ENCODE results near the gene ZNF367.

The ZNF367 gene

GRCh38 chr9:96418083-96418919 is at the start of gene ZNF367:
TSS of gene ZNF367 (minus strand) at chr9:96418370. CDS start at chr9:96418032, 338 bp downstream.
- peak; percentile 99 for DNase-seq (ENCODE audit: low read depth, low spot score)

GRCh38 chr9:96467784-96468183 is 49.6 kb upstream of the ZNF367 start:
- DNase-seq (ENCODE audit: low read depth, low spot score), result no peak

- no peak for DNase-seq (ENCODE audit: low read depth, low spot score)
These were observed 46.3 kb upstream of the ZNF367 start for GRCh38 chr9:96464426-96464825.

GRCh38 chr9:96462541-96462940 is 44.4 kb upstream of the ZNF367 start:
- no peak for DNase-seq (ENCODE audit: low read depth, low spot score)

GRCh38 chr9:96461336-96461735 is 43.2 kb upstream of the ZNF367 start:
- DNase-seq (ENCODE audit: low read depth, low spot score), result no peak

DNA sequence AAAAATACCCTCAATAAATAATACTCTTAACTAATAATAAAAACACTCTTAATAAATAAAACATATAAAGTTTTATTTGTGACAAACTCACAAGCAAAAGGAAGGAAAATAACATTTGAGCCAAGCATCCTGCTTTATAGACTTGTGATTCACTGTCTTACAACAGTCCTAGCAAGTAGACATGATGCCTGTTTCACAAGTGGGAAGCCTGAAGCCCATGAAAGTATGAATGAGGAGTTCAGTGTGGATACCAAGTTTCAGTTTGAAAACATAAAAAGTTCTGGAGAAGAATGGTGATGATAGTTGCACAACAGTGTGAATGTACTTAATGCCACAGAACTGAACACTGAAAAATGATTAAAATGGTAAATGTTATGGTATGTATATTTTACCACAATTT is 42.7 kb upstream of the ZNF367 start:
- no peak for DNase-seq (ENCODE audit: low read depth, low spot score)

GRCh38 chr9:96460470-96460869 is 42.3 kb upstream of the ZNF367 start:
- DNase-seq (ENCODE audit: low read depth, low spot score), result no peak

GRCh38 chr9:96459268-96460007 is 41.3 kb upstream of the ZNF367 start:
- DNase-seq (ENCODE audit: low read depth, low spot score), result no peak

GRCh38 chr9:96458226-96458625 is 40.1 kb upstream of the ZNF367 start:
- no peak for DNase-seq (ENCODE audit: low read depth, low spot score)

DNA sequence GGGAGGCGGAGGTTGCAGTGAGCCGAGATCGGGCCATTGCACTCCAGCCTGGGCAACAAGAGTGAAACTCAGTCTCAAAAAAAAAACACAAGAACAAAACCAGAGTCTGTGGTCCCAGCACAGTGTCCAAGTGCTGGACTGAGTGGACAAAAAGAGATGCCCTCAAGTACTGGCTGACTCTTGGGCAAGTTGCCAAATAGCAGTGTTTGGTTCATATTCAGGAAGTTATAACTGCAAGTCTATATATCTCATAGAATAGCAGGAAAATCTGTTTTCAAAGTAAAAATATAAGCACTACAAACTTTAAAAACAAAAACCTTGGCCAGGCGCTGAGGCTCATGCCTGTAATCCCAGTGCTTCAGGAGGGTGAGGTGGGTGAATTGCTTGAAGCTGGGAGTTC is 39.1 kb upstream of the ZNF367 start:
- DNase-seq (ENCODE audit: low read depth, low spot score), result no peak

DNA sequence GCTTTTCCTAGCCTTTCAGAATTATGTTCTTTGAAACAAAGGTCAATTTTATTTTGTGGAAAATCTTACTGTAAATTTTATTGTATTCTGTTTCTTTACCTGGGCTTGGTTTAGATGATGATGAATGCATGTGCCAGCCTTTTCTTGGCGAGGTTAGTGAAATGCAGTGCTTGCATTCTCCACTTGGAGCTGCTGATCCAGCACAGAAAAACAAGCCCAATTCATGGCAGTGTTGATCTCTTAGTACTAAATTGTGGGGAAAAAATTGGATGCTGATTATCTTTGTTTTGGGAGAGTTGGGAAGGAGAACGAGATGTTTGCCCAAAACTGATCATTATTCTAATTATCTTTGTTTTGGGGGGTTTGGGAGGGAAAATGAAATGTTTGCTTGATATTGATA is 35.5 kb upstream of the ZNF367 start:
- DNase-seq (ENCODE audit: low read depth, low spot score), result no peak

GRCh38 chr9:96450613-96451528 is 32.7 kb upstream of the ZNF367 start:
- DNase-seq (ENCODE audit: low read depth, low spot score), result peak; percentile 52

GRCh38 chr9:96449845-96450612 is 31.9 kb upstream of the ZNF367 start, which contains the start of gene HABP4:
TSS of gene HABP4 (plus strand) at chr9:96450169. CDS start at chr9:96450280, 111 bp downstream.
- DNase-seq (ENCODE audit: low read depth, low spot score), result peak; percentile 96

GRCh38 chr9:96449523-96449844 is 31.3 kb upstream of the ZNF367 start:
- no peak for DNase-seq (ENCODE audit: low read depth, low spot score)

GRCh38 chr9:96448546-96449170 is 30.5 kb upstream of the ZNF367 start:
- DNase-seq (ENCODE audit: low read depth, low spot score), result no peak

GRCh38 chr9:96447406-96447805 is 29.2 kb upstream of the ZNF367 start:
- no peak for DNase-seq (ENCODE audit: low read depth, low spot score)

- DNase-seq (ENCODE audit: low read depth, low spot score), result no peak
These were observed 24.3 kb upstream of the ZNF367 start for GRCh38 chr9:96442491-96442890.

DNA sequence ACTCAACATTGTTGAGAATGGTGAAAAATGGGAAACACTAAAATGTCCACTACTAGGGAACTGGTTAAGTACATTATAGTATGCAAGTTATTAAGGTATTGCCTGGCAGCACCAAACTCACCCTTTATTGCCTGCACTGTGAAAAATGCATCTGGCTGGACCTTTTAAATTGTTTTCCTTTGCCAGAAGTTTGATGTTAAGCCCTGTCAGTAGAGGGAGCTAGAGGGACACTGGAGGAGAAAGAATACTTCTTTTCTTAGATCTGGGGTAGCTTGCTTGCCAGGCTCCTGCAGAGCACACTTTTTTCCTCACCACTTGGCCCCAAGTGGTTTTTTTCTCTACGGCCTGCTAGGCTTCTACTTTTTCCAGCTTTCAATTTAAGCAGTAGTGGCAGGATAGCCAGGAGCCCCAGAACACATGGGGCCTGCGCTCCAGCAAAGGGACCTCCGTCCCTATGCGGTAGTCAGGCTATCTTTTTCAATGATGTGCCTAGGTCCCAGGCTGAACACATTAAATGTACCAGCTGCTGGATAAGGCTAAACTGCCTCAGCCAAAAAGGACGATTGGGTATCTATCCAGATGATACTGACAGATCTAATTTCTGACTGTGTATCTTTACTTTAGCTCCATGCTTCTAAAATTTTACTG is 23.8 kb upstream of the ZNF367 start:
- DNase-seq (ENCODE audit: low read depth, low spot score), result peak; percentile 42

DNA sequence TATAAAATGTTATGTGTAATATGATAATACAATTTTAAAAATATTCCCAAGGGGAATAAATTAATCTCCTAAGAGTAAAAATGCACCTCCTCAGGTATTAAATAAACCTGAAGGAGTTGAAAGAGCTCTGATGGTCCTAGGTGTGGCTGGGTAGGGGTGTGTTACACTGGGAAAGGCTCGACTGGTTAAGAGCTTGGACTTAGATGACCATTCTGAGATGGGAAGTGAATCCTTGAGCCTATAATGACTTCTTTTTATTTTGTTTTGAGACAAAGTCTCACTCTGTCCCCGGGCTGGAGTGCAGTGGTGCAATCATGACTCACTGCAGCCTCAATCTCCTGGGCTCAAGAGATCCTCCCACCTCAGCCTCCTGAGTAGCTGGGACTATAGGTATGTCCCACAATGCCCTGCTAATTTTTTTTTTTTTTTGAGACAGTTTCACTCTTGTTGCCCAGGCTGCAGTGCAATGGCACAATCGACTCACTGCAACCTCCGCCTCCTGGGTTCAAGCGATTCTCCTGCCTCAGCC is 22.6 kb upstream of the ZNF367 start:
- no peak for DNase-seq (ENCODE audit: low read depth, low spot score)

- no peak for DNase-seq (ENCODE audit: low read depth, low spot score)
These were observed 19.3 kb upstream of the ZNF367 start for GRCh38 chr9:96437454-96437853.

All from ELF-1 (cell line).